SU-DHL-6 (cell line): Measurements from ENCODE around the gene C1orf210.

Experiments
- H2AFZ ChIP-seq: fragments of 200-600 bp; sonication (generic); 2 replicates; pipeline ENCODE4 v1.6.1; 2014; ENCODE audit warnings: low read depth, mild to moderate bottlenecking, moderate library complexity, mixed read lengths, antibody characterized with exemption, low read length; ENCODE audit not compliant: severe bottlenecking
- H3F3A ChIP-seq: fragments of 200-600 bp; shearing (Covaris generic); 2 replicates; pipeline ENCODE4 v1.6.0; 2016; ENCODE audit warnings: antibody characterized with exemption, mild to moderate bottlenecking; ENCODE audit not compliant: insufficient read depth
- H3K27ac ChIP-seq: fragments of 200-600 bp; sonication (generic); 2 replicates; pipeline ENCODE4 v1.5.1; 2016; ENCODE audit warnings: low read depth, mild to moderate bottlenecking, low read length, moderate library complexity, mixed read lengths
- H3K27me3 ChIP-seq: fragments of 200-600 bp; sonication (generic), shearing (Covaris generic); 2 replicates; pipeline ENCODE4 v1.6.0; 2014; ENCODE audit warnings: mild to moderate bottlenecking, low read length
- H3K36me3 ChIP-seq: fragments of 200-600 bp; sonication (generic); 2 replicates; pipeline ENCODE4 v1.6.1; 2014; ENCODE audit warnings: mild to moderate bottlenecking, low read length, mixed read lengths
- H3K4me2 ChIP-seq: fragments of 300-600, 200-600 bp; shearing (Covaris generic), sonication (generic); 2 replicates; pipeline ENCODE4 v1.6.0; 2014; ENCODE audit warnings: low read length, low read depth, mild to moderate bottlenecking; ENCODE audit not compliant: poor library complexity, severe bottlenecking
- H3K4me3 ChIP-seq: fragments of 200-600 bp; sonication (generic); 2 replicates; pipeline ENCODE4 v1.5.1; 2014; ENCODE audit warnings: antibody characterized with exemption, low read length, mild to moderate bottlenecking, mixed read lengths; ENCODE audit not compliant: insufficient read depth, poor library complexity, severe bottlenecking
- H3K79me2 ChIP-seq: fragments of 200-600 bp; sonication (generic); 2 replicates; pipeline ENCODE4 v1.6.1; 2014; ENCODE audit warnings: mild to moderate bottlenecking, low read length, moderate library complexity; ENCODE audit not compliant: insufficient read depth
- H3K9ac ChIP-seq: fragments of 200-600 bp; sonication (generic); 2 replicates; pipeline ENCODE4 v1.7.0; 2014; ENCODE audit warnings: mild to moderate bottlenecking, low read length
- H3K9me2 ChIP-seq: fragments of 200-600 bp; sonication (generic); replicated peaks from 2 replicates; pipeline ENCODE4 v1.6.1; 2014; ENCODE audit warnings: low read length; ENCODE audit not compliant: insufficient read depth
- H3K9me3 ChIP-seq: fragments of 200-600 bp; sonication (generic); 2 replicates; pipeline ENCODE4 v1.6.1; 2014; ENCODE audit warnings: low read length, mixed read lengths; ENCODE audit not compliant: insufficient read depth
- H4K20me1 ChIP-seq: fragments of 200-600 bp; sonication (generic); 2 replicates; pipeline ENCODE4 v1.6.1; 2014; ENCODE audit warnings: low read depth, mild to moderate bottlenecking, antibody characterized with exemption, low read length, moderate library complexity, mixed read lengths
- EZH2phosphoT487 ChIP-seq: fragments of 200-600 bp; sonication (generic), shearing (Covaris generic); conservative IDR thresholded peaks from 2 replicates; pipeline ENCODE4 v1.6.1; 2018; ENCODE audit warnings: mild to moderate bottlenecking, antibody characterized with exemption, low read length, moderate library complexity, mixed read lengths
- TF ChIP-seq, protein P1 (sequence below): fragments of 200-600 bp; sonication (generic); IDR thresholded peaks from one replicate; pipeline ENCODE4 v1.5.1; 2017; ENCODE audit warnings: antibody characterized with exemption, mild to moderate bottlenecking, low read length, moderate library complexity; ENCODE audit not compliant: insufficient read depth, poor library complexity, severe bottlenecking

The C1orf210 gene

GRCh38 chr1:43304314-43304681 lies 18.9 kb upstream of the C1orf210 start:
- no peaks in the 10 kb centered on the region for H4K20me1 ChIP-seq
- no peak overlapping the region for H2AFZ ChIP-seq
- no peaks in the 10 kb centered on the region for H3K9me2 ChIP-seq
- H3K4me2 ChIP-seq = no peak overlapping the region
- no peak for TF ChIP-seq EZH2phosphoT487
- TF ChIP-seq, protein P1, sequence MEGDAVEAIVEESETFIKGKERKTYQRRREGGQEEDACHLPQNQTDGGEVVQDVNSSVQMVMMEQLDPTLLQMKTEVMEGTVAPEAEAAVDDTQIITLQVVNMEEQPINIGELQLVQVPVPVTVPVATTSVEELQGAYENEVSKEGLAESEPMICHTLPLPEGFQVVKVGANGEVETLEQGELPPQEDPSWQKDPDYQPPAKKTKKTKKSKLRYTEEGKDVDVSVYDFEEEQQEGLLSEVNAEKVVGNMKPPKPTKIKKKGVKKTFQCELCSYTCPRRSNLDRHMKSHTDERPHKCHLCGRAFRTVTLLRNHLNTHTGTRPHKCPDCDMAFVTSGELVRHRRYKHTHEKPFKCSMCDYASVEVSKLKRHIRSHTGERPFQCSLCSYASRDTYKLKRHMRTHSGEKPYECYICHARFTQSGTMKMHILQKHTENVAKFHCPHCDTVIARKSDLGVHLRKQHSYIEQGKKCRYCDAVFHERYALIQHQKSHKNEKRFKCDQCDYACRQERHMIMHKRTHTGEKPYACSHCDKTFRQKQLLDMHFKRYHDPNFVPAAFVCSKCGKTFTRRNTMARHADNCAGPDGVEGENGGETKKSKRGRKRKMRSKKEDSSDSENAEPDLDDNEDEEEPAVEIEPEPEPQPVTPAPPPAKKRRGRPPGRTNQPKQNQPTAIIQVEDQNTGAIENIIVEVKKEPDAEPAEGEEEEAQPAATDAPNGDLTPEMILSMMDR = no peak
- H3K9me3 ChIP-seq = no peaks in the 10 kb centered on the region
- no peaks in the 10 kb centered on the region for H3K79me2 ChIP-seq
- H3K9ac ChIP-seq = no peak overlapping the region
- no peaks in the 10 kb centered on the region for H3F3A ChIP-seq
- no peaks in the 10 kb centered on the region for H3K27me3 ChIP-seq
- H3K27ac ChIP-seq = no peak overlapping the region
- no peaks in the 10 kb centered on the region for H3K36me3 ChIP-seq
- no peak overlapping the region for H3K4me3 ChIP-seq

DNA sequence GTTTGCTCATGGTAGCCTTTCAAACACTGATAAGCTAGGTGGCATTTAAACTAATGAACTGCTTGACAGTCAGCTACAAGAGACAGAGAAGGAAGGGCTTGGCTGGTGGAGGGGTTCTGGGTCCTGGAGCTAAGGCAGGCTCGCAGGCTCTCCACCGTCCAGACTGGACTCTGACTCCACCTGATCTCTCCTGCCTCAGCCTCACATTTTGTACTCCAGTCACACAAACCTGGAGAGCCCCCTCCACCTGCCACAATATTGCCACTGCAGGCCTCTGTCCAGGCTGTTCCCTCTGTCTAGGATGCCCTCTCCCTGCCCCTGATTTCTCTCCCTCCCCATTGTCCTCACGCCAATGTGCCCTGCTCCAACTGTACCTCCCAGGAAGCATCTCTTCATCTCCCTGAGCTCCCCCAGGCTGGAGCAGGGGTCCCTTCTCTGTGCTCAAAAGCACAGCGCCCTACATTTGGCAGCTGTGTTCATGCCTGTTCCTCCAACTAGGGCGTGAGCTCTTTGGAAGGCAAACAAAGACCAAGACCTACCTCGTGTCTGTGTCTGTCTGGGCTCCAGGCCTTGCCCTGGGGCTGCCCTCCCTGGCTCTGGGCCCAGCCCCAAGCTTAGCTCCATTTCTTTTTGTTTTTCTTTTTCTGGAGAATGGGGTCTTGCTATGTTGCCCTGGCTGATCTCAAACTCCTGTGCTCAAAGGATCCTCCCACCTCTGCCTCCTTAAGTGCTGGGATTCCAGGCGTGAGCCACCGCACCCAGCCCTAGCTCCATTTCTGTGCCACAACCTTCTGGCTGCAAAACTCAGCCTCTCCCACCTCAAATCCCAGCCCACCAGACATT lies 18.3 kb upstream of the C1orf210 start:
- TF ChIP-seq, protein P1 = no peak
- TF ChIP-seq EZH2phosphoT487 = no peak
- H3K27me3 ChIP-seq = no peaks in the 10 kb centered on the region
- no peaks in the 10 kb centered on the region for H3K79me2 ChIP-seq

GRCh38 chr1:43302721-43303470 lies 17.5 kb upstream of the C1orf210 start:
- TF ChIP-seq, protein P1 = no peak
- TF ChIP-seq EZH2phosphoT487 = no peak
- Histone ChIP-seq H3K79me2 (no peaks in the 10 kb centered on the region), H3K9me2 (no peaks in the 10 kb centered on the region), H3F3A (no peaks in the 10 kb centered on the region), H4K20me1 (no peaks in the 10 kb centered on the region), H3K4me3 (no peak overlapping the region), H2AFZ (no peak overlapping the region), H3K27me3 (no peaks in the 10 kb centered on the region), H3K9ac (no peak overlapping the region), H3K9me3 (no peaks in the 10 kb centered on the region), H3K4me2 (no peak overlapping the region), H3K36me3 (no peaks in the 10 kb centered on the region), H3K27ac (no peak overlapping the region)

More for the DNA sequence above, 18.3 kb upstream of the C1orf210 start:
- Histone ChIP-seq H3K4me2 (no peak overlapping the region), H3K9me3 (no peaks in the 10 kb centered on the region), H4K20me1 (no peaks in the 10 kb centered on the region), H3K36me3 (no peaks in the 10 kb centered on the region), H3K9me2 (no peaks in the 10 kb centered on the region), H3K27ac (no peak overlapping the region), H3K9ac (no peak overlapping the region), H2AFZ (no peak overlapping the region), H3K4me3 (no peak overlapping the region), H3F3A (no peaks in the 10 kb centered on the region)
